ENCODE data around the gene RAB18. TPM values are rescaled to one million over a fixed set of nuclear protein-coding genes. Genes with fewer than 3 reads are reported as not detected.

Gene RAB18
- total and polyA plus RNA-seq, 7 donors, result 37.5 to 83.7 (median 53.2) TPM

- H3K27ac ChIP-seq, result no peak overlapping the region
- no peaks in the 10 kb centered on the region for H3K27me3 ChIP-seq
- no peaks in the 10 kb centered on the region for H3K9me3 ChIP-seq
- no peak overlapping the region for H3K4me3 ChIP-seq
- H3K36me3 ChIP-seq, result peaks cover 0 to 29% (median 10%) of the 10 kb centered on the region in 4 donors
- no peak for TF ChIP-seq POLR2A (IDR thresholded peaks at IDR 0.05)
- no peak for TF ChIP-seq POLR2AphosphoS5 (IDR thresholded peaks at IDR 0.05)
- 95 to 96% methylated on average over 3 of the region's 3 CpGs for WGBS, 2 donors
- H3K4me1 ChIP-seq, result peaks cover 0 to 65% (median 30%) of the 10 kb centered on the region in 4 donors
- intact Hi-C loops (cut with DNase I), result loop anchor here (10.0 kb wide), 1 partner anchor 87 kb away; no protein-coding TSS in a partner anchor
- no peak for DNase-seq
Measured at GRCh38 chr10:27531336-27531847, 27.3 kb downstream of the RAB18 start.

GRCh38 chr10:27534161-27534700 lies 30.1 kb downstream of the RAB18 start:
- WGBS, 2 donors, result 86 to 98% methylated on average over 2 of the region's 2 CpGs
- intact Hi-C loops (cut with DNase I), result loop anchor here (10.0 kb wide), 1 partner anchor 89 kb away; no protein-coding TSS in a partner anchor

GRCh38 chr10:27535317-27535716 lies 31.2 kb downstream of the RAB18 start:
- 97 to 98% methylated on average over 4 of the region's 4 CpGs for WGBS, 2 donors
- no peak for DNase-seq
- H3K36me3 ChIP-seq, result peaks cover 0 to 57% (median 10%) of the 10 kb centered on the region in 4 donors
- H3K4me3 ChIP-seq, result no peak overlapping the region
- H3K4me1 ChIP-seq, result peaks cover 0 to 35% (median 14%) of the 10 kb centered on the region in 4 donors
- no peaks in the 10 kb centered on the region for H3K27me3 ChIP-seq
- intact Hi-C loops (cut with DNase I), result loop anchor here (10.0 kb wide), 1 partner anchor 91 kb away; no protein-coding TSS in a partner anchor
- H3K9me3 ChIP-seq, result no peaks in the 10 kb centered on the region
- H3K27ac ChIP-seq, result no peak overlapping the region
- TF ChIP-seq, protein P1, sequence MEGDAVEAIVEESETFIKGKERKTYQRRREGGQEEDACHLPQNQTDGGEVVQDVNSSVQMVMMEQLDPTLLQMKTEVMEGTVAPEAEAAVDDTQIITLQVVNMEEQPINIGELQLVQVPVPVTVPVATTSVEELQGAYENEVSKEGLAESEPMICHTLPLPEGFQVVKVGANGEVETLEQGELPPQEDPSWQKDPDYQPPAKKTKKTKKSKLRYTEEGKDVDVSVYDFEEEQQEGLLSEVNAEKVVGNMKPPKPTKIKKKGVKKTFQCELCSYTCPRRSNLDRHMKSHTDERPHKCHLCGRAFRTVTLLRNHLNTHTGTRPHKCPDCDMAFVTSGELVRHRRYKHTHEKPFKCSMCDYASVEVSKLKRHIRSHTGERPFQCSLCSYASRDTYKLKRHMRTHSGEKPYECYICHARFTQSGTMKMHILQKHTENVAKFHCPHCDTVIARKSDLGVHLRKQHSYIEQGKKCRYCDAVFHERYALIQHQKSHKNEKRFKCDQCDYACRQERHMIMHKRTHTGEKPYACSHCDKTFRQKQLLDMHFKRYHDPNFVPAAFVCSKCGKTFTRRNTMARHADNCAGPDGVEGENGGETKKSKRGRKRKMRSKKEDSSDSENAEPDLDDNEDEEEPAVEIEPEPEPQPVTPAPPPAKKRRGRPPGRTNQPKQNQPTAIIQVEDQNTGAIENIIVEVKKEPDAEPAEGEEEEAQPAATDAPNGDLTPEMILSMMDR (IDR thresholded peaks at IDR 0.05), result no peak
- TF ChIP-seq POLR2A (IDR thresholded peaks at IDR 0.05) (no peak), POLR2AphosphoS5 (IDR thresholded peaks at IDR 0.05) (no peak), EP300 (IDR thresholded peaks at IDR 0.05) (no peak)

More at GRCh38 chr10:27534161-27534700, 30.1 kb downstream of the RAB18 start:
- H3K27ac ChIP-seq, result no peak overlapping the region
- H3K9me3 ChIP-seq, result no peaks in the 10 kb centered on the region
- no peak for DNase-seq
- no peaks in the 10 kb centered on the region for H3K27me3 ChIP-seq
- H3K4me3 ChIP-seq, result no peak overlapping the region
- peaks cover 0 to 48% (median 10%) of the 10 kb centered on the region in 4 donors for H3K36me3 ChIP-seq
- TF ChIP-seq EP300 (IDR thresholded peaks at IDR 0.05) (no peak), POLR2A (IDR thresholded peaks at IDR 0.05) (no peak), POLR2AphosphoS5 (IDR thresholded peaks at IDR 0.05) (no peak)
- TF ChIP-seq, protein P1 (IDR thresholded peaks at IDR 0.05), result no peak
- H3K4me1 ChIP-seq, result peaks cover 0 to 46% (median 22%) of the 10 kb centered on the region in 4 donors

GRCh38 chr10:27536437-27536836 lies 32.3 kb downstream of the RAB18 start:
- no peaks in the 10 kb centered on the region for H3K9me3 ChIP-seq
- peaks cover 0 to 25% (median 14%) of the 10 kb centered on the region in 4 donors for H3K4me1 ChIP-seq
- intact Hi-C loops (cut with DNase I), result loop anchor here (10.0 kb wide), 1 partner anchor 92 kb away; no protein-coding TSS in a partner anchor
- H3K36me3 ChIP-seq, result peaks cover 0 to 61% (median 10%) of the 10 kb centered on the region in 4 donors
- TF ChIP-seq EP300 (IDR thresholded peaks at IDR 0.05) (no peak), POLR2A (IDR thresholded peaks at IDR 0.05) (no peak), POLR2AphosphoS5 (IDR thresholded peaks at IDR 0.05) (no peak)
- TF ChIP-seq, protein P1 (IDR thresholded peaks at IDR 0.05), result no peak
- H3K27me3 ChIP-seq, result no peaks in the 10 kb centered on the region
- no peak overlapping the region for H3K27ac ChIP-seq
- no peak overlapping the region for H3K4me3 ChIP-seq
- no peak for DNase-seq

DNA sequence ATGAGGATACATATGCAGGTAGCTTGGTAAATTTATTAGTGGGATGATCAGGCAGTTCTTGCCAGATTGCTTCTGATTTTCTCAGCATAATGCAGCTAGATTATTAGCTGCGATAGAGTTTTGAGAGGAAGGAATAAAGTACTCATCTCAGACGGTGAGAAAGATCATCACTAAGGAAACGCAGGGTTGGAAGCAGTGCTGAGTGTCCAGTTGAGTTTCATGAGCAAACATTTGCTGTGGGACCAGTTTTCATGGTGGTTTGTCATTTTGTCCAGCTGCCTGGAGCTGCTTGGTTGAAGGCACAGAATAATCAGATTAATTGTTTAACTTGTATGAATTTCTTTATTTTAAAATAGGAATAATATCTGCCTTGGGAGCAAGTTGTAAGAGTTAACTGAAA lies 33.1 kb downstream of the RAB18 start:
- Histone ChIP-seq H3K9me3 (no peaks in the 10 kb centered on the region), H3K4me3 (no peak overlapping the region), H3K36me3 (peaks cover 0 to 65% (median 10%) of the 10 kb centered on the region in 4 donors), H3K4me1 (peaks cover 0 to 20% (median 11%) of the 10 kb centered on the region in 4 donors), H3K27ac (no peak overlapping the region), H3K27me3 (no peaks in the 10 kb centered on the region)
- intact Hi-C loops (cut with DNase I), result loop anchor here (10.0 kb wide), 1 partner anchor 92 kb away; no protein-coding TSS in a partner anchor
- TF ChIP-seq, protein P1 (IDR thresholded peaks at IDR 0.05), result no peak
- 56 to 75% methylated on average over 3 of the region's 3 CpGs for WGBS, 2 donors
- DNase-seq, result no peak
